Fibroblast of skin of right quadriceps (primary cell): ENCODE data around the gene ANKRD16.
"Not testable (repeated sequence)": the region's sequence is repeated elsewhere in the genome, so short reads cannot be mapped to it uniquely, and the experiment has no call there.

Experiments used
- DNase-seq: peaks from one replicate; pipeline ENCODE4 v3.0.0-alpha.2; 2013

ANKRD16 gene

GRCh38 chr10:5831446-5831782 is 58.3 kb downstream of the ANKRD16 start:
- DNase-seq: no peak

GRCh38 chr10:5830629-5831445 is 58.9 kb downstream of the ANKRD16 start:
- no peak for DNase-seq

GRCh38 chr10:5829267-5829666 is 60.4 kb downstream of the ANKRD16 start:
- no peak for DNase-seq

GRCh38 chr10:5828725-5829124 is 61.0 kb downstream of the ANKRD16 start:
- no peak for DNase-seq

- no peak for DNase-seq
Measured at GRCh38 chr10:5827841-5828240, 61.9 kb downstream of the ANKRD16 start.

GRCh38 chr10:5826511-5826910 is 63.2 kb downstream of the ANKRD16 start:
- not testable (repeated sequence) for DNase-seq

- DNase-seq: no peak
Measured at GRCh38 chr10:5818894-5819293, 70.8 kb downstream of the ANKRD16 start.

- no peak for DNase-seq
Measured at GRCh38 chr10:5818048-5818331, 71.7 kb downstream of the ANKRD16 start.

GRCh38 chr10:5817322-5818047 is 72.2 kb downstream of the ANKRD16 start:
- DNase-seq: no peak

GRCh38 chr10:5816170-5816569 is 73.5 kb downstream of the ANKRD16 start:
- DNase-seq: no peak

- DNase-seq: peak; percentile 18
Measured at GRCh38 chr10:5814110-5815107, 75.3 kb downstream of the ANKRD16 start.

GRCh38 chr10:5813341-5814109 is 76.2 kb downstream of the ANKRD16 start, which contains the start of gene GDI2:
GDI2 (minus strand) TSS chr10:5813434; CDS start chr10:5813258, 176 bp downstream.
- peak; percentile 98 for DNase-seq

GRCh38 chr10:5813091-5813340 is 76.7 kb downstream of the ANKRD16 start:
- DNase-seq: no peak

GRCh38 chr10:5812283-5813090 is 77.2 kb downstream of the ANKRD16 start:
- DNase-seq: peak; percentile 3
